8988T (cell line): ENCODE data around the gene MFN2.
"Not testable (repeated sequence)": the region's sequence is repeated elsewhere in the genome, so short reads cannot be mapped to it uniquely, and the experiment has no call there.

Source experiments
- DNase-seq: peaks from one replicate; pipeline ENCODE4 v3.0.0; 2011

The MFN2 gene

DNA sequence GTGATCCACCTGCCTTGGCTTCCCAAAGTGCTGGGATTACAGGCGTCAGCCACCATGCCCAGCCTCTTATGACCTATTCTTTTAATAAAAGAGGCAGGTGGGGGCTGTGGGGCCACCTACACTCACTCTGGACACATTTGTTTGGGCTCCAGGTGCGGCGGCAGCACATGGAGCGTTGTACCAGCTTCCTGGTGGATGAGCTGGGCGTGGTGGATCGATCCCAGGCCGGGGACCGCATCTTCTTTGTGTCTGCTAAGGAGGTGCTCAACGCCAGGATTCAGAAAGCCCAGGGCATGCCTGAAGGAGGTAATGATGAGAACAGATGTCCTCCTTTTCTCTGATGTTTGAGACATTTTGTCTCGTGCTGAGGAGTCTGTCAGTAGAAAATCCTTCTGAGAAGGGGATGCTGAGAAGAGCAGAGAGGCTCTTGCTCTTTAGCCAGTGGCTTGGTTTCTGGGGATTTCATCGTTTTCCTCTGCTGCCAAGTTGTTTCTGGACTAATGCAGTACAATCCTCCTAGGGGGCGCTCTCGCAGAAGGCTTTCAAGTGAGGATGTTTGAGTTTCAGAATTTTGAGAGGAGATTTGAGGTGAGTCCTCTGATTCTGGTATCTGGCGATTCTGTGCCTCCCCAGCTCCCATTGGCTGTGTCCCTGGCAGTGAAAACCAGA, 21.1 kb downstream of the MFN2 start:
- no peak for DNase-seq

DNA sequence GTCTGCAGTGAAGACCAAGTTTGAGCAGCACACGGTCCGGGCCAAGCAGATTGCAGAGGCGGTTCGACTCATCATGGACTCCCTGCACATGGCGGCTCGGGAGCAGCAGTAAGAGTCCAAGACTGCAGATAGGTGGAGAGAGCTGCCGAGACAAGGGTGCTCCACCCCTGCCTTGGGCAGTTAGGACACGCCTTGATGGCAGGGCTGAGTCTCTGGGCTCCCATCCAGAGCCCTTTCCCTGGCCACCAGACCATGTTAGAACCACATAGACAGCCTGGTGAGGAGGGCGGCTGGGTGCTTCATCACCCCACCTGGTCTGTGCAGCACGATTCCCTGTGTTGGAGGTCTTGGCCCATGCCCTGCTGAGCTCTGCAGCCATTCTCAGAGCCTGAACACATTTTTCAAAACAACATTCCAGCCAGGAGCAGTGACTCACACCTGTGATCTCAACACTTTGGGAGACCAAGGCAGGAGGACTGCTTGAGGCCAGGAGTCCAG, 21.8 kb downstream of the MFN2 start:
- DNase-seq, result no peak

DNA sequence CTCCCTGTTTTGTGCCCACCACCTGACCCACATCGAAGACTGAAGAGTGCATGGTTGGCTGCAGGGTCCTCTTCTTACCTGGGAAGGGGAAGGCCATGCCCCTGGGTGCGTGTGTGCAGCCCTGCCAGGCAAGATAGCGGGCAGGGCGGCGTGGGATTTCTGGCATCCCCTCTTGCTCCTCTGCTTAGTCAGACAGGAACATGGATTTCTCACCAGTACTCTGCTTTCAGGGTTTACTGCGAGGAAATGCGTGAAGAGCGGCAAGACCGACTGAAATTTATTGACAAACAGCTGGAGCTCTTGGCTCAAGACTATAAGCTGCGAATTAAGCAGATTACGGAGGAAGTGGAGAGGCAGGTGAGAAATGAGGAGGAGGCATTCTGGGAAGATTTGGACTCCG, 23.5 kb downstream of the MFN2 start:
- DNase-seq, result no peak

DNA sequence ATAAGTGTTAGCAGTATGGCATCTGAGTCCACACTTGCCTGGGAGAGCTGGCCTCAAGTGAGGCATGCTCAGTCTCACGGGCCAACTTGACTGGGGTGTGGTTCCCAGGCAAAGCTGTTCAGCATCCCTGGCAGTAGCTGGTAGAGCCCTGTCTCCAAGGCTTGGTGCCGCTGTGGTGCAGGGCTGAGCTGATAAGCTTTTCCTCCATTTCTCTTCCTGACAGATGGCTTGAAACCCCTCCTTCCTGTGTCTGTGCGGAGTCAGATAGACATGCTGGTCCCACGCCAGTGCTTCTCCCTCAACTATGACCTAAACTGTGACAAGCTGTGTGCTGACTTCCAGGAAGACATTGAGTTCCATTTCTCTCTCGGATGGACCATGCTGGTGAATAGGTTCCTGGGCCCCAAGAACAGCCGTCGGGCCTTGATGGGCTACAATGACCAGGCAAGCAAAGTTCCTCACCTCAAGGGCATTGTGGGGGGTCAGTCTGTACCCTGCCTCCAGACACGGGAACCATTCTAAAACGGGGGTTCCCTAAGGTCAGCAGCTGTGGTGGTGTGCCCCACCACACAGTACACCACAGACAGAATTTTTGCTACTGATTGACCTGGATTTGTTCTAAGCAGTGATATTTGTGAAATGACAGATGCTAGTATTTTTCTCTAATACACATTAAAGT, 25.4 kb downstream of the MFN2 start:
- DNase-seq, result no peak

DNA sequence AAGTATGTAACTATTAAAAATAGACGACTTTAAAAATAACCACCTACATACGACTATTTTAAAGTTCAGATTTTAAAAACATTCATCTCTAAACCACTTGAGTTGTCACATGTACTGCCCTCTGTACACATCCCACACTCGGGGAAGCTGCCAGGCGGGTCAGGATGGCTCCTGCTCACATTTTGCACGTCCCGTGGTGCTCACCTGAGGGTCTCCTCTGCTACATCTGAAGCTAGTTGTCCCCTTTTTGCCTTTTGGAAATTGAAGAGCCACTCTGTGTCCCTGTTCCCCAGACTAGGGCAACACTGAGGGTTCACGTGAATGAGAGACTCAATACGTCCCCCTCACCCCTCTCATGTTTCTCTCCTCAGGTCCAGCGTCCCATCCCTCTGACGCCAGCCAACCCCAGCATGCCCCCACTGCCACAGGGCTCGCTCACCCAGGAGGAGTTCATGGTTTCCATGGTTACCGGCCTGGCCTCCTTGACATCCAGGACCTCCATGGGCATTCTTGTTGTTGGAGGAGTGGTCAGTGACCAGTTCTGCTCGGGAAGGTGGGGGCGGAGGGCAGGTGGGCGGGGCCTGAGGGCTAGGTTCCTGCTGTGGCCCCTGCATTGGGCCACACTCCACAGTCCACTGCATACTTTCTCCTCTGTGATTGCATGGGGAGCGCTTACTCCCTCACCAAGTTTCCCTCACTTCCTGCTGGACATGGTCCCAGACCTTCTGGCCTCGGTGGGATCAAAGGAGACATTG, 26.1 kb downstream of the MFN2 start:
- DNase-seq, result no peak

DNA sequence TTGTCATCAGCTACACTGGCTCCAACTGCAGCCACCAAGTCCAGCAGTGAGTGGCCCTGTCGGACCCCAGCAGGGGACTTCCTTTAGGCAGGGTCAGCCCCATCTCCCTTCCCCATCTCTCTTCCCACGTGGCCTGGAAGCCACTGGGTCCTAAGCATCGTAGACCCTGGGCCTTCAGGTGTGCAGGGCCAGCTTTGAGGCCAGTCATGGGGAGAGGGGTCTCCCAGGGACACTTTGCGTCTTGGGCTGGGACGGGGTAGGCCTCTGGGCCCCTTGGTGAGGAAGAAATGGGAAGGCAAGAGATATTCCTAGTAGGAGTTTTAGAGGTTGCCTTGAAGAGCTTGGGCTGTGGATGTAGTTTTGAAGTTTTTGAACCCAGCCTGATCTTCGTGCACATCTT, 27.0 kb downstream of the MFN2 start:
- DNase-seq, result no peak

DNA sequence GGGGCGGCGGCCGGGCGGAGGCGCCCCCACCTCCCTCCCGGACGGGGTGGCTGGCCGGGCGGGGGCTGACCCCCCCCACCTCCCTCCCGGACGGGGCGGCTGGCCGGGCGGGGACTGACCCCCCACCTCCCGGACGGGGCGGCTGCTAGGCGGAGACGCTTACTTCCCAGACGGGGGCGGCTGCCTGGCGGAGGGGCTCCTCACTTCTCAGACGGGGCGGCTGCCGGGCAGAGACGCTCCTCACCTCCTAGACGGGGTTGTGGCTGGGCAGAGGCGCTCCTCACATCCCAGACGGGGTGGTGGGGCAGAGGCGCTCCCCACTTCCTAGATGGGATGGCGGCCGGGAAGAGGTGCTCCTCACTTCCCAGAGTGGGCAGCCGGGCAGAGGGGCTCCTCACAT, 28.1 kb downstream of the MFN2 start:
- not testable (repeated sequence) for DNase-seq

DNA sequence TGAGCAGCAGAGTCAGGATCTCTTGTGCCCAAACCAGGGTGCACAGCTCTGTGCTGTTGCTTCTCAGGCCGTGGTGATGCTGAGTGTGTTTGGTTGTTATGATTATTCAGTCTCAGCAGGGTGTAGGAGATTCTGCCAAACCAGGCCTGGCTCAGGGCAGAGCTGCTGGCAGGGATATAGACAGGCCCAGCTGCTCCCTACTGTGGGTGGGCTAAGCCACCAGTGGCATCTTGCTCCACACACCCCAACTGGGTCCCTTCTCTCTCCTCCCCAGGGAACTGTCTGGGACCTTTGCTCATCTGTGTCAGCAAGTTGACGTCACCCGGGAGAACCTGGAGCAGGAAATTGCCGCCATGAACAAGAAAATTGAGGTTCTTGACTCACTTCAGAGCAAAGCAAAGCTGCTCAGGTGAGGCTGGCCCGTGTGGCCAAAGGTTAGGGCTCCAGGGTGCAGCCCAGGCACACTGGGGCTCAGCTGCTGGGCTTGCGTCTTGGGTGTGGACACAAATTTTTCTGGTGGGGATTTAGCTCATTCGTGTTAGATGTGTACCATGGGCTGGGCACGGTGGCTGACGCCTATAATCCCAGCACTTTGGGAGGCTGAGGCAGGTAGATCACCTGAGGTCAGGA, 29.2 kb downstream of the MFN2 start:
- no peak for DNase-seq

DNA sequence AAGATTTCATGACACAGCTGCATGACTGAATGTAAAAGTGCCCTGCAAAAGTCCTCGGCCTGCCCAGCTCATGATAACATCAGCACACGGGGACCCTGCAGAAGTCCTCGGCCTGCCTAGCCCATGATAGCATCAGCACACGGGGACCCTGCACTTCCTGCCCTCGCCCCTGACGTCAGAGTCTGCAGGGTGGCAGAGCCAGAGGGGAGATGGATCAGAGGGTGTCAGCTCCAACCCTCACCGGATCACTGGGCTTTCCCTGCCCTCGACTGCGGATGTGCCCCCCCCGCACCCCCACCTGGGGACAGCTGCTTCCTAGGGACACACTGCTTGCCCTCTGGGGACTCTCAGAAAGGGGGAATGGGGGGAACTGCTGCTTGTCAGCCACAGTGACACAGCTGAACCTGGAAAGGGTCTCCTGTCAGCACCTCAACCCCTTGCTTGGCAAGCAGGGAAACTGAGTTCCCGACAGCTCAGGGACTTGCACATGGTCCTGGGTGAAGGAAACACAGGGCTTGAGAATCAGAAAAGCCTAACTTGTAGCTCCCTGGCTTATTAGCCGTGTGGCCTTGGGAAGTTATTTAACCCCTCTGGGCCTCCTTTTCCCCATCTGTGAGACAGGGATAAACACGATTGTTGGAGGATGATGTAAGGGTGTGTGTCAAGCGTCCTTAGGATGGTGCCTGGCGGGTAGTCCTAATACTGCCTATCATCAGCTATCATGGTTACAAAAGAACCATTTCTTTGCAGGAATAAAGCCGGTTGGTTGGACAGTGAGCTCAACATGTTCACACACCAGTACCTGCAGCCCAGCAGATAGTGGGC, 30.7 kb downstream of the MFN2 start:
- no peak for DNase-seq

DNA sequence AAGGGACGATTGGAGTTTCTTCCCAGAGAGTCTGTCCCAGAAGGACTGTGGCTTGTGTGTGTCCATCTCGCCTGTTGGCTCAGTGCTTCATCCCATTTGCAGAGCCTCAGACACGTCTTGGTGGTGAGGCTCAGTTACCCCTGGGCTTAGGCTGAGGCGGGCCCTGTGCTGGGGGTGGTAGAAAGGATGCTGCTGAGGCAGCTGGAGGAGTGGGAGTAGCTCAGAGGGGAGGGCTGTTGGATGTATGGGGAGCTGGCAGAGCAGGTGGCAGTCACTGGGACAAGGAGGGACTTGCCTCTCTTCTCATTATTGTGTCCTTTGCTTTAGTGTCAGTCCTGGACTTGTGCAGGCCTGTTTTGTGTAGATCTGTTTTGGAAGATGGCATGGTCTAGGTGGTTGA, 31.8 kb downstream of the MFN2 start:
- DNase-seq, result no peak

DNA sequence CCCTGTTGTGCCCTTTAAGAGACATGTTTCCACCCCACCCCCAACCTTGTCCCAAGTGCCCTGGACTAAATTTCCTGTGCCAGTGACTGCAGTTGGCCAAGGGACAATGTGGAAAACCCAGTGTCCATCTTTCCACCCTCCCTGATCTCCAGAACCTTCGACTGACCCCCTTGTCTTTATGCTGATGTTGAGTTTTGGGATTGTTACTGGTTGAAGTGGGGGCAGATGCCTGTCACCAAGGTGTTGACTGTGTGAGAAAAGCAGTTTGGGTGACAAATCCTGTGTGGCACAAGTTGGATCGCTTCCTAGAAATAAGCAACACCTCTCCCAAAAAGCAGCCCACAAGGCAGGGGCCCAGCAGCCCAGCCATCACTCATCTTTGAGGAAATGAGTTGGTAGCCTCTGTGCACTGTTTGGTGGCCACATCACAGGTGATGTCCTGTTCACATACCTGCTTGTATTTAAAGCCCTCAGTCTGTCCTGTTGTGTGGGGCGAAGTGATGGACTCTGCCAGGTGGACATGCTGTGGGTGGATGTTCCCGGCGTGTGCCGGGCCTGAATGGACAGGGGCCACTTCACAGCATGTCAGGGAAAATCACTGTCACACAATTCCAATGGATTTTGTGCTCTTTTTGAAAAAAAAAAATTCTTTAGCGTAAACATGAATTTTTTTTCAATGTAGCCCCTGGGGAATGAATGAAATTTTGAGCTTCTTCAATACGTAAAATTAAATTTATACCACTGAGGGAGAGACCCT, 32.5 kb downstream of the MFN2 start:
- DNase-seq, result no peak

DNA sequence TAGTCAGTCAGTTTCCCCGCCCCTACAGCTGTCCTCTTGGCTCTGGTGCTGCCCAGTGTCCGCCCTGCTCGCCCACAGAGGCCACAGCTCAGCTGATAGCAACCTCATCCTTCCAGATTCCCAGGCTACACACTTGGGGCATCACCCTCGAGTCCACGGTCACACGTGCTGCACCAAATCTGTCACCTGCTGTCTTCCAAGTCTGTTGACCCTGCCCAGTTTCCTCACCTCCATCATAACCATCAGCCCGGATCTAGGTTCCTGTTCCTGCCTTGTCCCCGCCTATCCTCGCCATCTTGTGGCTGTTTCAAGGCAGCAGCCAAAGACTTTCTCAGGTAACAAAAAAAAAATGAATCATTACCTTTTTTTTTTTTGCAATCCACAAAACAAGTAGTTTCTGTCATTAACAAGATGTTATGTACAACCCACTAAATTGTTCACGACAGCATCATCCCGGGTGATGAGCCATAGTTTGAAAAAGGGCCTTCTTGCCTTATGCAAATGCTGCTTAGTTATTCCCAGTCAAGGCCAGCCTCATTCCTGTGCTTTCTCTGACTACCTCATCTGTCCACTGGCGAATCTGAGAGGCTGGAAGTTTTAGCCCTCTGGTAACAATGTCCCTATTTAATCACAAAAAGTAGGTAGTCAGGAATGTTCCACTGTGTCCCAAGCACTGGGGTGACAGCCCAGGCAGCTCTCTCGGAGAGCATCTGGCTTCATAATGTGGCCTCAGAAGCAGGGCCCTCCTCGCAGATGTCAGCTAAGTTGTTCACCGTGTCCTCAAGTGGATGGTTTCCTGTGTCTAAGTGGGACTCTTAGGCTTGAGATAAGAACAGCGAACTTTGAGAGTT, 34.1 kb downstream of the MFN2 start:
- DNase-seq, result no peak

DNA sequence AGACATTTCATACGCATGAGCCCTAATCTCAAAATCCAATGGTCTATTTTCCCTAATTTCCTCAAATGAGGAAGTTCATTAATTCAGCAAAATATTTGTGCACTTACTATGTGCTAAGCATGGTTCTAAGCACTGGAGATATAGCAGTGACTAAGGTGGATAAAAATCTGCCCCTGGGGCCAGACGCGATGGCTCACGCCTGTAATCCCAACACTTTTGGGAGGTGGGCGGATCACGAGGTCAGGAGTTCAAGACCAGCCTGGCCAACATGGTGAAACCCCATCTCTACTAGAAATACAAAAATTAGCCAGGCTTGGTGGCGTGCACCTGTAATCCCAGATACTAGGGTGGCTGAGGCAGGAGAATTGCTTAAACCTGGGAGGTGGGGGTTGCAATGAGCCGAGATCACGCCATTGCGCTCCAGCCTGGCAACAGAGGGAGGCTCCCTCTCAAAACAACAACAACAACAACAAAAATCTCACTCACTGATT, 34.8 kb downstream of the MFN2 start:
- DNase-seq, result no peak

DNA sequence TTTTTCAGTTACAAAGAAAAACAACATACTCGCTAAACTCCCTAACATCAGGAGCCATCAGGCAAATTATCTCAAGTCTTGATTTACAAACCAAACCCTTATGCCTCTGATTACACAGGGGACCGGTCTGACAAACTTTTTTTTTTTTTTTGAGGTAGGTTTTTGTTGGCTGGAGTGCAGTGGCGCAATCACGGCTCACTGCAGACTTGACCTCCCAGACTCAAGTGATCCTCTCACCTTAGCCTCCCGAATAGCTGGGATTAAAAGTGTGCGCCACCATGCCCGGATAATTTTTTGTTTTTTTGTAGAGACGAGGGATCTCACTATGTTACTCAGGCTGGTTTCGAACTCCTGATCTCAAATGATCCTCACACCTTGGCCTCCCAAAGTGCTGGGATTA, 35.3 kb downstream of the MFN2 start:
- DNase-seq, result no peak

DNA sequence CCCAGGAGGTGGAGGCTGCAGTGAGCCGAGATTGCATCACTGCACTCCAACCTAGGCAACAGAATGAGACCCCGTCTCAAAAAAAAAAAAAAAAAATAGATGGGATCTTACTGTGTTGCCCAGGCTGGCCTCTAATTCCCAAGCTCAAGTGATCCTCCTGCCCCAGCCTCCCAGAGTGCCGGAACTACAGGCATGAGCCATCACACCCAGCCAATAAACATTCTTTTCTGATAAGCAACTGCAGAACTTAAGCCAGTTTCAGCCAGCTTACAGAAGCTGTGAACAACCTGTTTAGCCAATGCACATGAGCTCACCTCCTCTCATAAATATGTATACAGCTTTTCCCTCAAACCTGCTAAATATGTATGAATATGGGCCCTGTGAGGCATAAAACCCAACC, 35.9 kb downstream of the MFN2 start:
- no peak for DNase-seq

DNA sequence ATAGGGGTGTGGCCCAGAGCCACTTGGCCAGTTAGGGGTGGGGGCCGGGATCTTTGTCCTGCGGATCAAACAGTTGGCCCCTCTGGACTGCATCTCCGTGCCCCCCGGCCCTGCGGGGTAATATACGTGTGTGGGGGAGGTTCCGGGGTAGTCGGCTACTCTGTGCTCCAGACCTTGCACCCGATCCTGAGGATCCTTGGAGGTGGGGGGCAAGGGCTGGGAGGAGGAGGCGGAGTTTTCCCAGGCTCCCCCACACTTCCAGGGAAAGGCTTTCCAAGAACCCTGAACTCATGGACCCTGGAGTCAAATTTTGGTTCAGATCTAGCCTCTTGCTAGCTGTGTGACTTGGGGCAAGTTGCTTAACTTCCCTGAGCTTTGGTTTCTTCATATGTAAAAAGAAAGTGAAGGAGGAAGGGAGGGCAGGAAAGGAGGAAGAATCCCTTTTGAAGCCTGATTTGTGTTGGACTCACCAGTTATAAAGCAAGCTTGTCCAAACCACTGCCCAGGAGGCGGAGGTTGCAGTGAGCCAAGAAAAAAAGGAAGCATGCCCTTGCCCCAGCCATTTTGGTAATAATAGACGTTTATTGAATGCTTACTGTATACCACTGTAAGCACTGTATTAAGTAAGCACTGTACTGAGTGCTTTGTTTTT, 39.7 kb downstream of the MFN2 start:
- no peak for DNase-seq

DNA sequence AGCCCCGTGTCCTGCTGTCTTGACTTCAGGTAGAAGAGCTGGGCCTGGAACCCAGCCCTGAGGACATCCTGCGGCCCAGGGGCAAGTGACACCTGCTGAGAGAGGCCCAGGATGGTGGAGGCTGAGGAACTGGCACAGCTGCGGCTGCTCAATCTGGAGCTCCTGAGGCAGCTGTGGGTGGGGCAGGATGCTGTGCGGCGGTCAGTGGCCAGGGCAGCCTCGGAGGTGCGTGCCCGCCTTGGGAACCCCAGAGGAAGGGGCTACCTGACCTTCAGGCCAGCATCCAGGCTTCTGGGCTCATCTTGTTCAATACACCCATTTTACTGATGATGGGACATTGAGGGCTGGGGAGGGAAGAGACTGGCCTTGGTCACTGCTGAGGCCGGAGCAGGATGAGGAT, 41.4 kb downstream of the MFN2 start:
- no peak for DNase-seq

DNA sequence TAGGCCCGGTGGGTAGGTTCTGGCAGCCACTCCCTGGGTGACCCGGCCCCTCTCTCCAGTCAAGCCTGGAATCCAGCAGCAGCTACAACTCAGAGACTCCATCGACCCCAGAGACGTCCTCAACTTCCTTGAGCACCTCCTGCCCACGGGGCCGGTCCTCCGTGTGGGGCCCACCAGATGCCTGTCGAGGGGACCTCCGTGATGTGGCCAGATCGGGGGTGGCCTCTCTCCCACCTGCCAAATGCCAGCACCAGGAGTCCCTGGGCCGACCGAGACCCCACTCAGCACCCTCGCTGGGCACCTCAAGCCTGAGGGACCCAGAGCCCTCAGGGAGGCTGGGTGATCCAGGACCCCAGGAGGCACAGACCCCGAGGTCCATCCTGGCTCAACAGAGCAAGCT, 41.8 kb downstream of the MFN2 start:
- DNase-seq, result no peak

DNA sequence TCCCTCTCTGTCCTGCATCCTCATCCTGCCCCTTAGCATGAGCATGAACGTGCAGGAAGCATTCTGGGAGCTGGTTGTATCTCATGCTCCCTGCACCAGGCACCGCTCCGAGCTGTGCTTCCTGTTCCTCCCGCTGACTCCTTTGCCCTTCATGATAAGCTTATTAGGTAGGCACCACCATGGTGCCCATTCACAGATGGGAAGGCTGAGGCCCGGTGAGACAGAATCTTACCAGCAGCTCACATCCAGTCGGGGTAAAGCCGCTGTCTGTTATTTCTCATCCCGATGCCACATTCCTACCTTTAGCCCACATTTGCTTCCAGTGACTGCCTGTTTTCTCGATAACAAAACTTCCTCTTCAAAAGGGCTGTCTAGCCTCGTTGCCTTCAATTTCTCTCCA, 46.3 kb downstream of the MFN2 start:
- no peak for DNase-seq

DNA sequence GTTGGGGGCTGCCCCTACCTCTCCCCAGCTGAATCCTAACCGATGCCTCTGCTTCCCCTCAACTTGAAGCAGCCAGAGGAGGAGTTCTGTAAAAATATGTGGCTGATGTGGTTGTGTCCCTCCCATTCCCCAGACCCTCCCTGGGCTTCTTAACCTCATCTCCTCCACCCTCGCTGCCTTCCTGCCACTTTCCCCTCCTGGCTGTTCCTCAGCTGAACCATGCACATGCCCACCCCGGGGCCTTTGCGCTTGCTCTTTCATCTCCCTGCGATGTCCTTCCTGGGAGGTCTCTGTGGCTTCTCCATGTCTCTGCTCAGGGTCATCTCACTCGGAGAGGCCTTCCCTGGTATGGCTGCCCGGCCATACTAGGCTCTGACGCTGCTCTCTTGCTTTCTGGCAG, 48.0 kb downstream of the MFN2 start:
- DNase-seq, result no peak
